BLaER1 (cell line): ENCODE results near the gene CAST.
A peak's percentile ranks its signal among the peaks of the same experiment; 100 is the strongest.

Experiments
- H3K27ac ChIP-seq: shearing (Covaris generic); formaldehyde crosslinking; 2 replicates; pipeline ENCODE4 v1.8.1; 2022
- H3K27me3 ChIP-seq: shearing (Covaris generic); formaldehyde crosslinking; 2 replicates; pipeline ENCODE4 v1.8.1; 2022
- H3K36me3 ChIP-seq: shearing (Covaris generic); formaldehyde crosslinking; 2 replicates; pipeline ENCODE4 v1.8.1; 2022
- H3K4me1 ChIP-seq: shearing (Covaris generic); formaldehyde crosslinking; 2 replicates; pipeline ENCODE4 v1.8.1; 2022
- H3K4me2 ChIP-seq: shearing (Covaris generic); formaldehyde crosslinking; 2 replicates; pipeline ENCODE4 v1.8.1; 2022
- H3K4me3 ChIP-seq: shearing (Covaris generic); formaldehyde crosslinking; 2 replicates; pipeline ENCODE4 v1.8.1; 2022
- H3K9ac ChIP-seq: shearing (Covaris generic); formaldehyde crosslinking; 2 replicates; pipeline ENCODE4 v1.8.1; 2022
- H3K9me3 ChIP-seq: shearing (Covaris generic); formaldehyde crosslinking; 2 replicates; pipeline ENCODE4 v1.8.1; 2022
- H4K20me1 ChIP-seq: shearing (Covaris generic); formaldehyde crosslinking; 2 replicates; pipeline ENCODE4 v1.8.1; 2022
- Cebpa-rat ChIP-seq: shearing (Covaris generic); IDR thresholded peaks from 2 replicates; pipeline ENCODE4 v1.8.1; 2022

Gene CAST

GRCh38 chr5:96703384-96703920 is 41.3 kb downstream of the CAST start:
- no peak overlapping the region for H3K4me2 ChIP-seq

GRCh38 chr5:96703995-96704394 is 41.8 kb downstream of the CAST start:
- peaks cover 87% of the 10 kb centered on the region for H4K20me1 ChIP-seq
- no peak overlapping the region for H3K9ac ChIP-seq
- 0 out of 2 replicates have a peak, but pooled peaks cover 8% of the 10 kb centered on the region for H3K4me1 ChIP-seq
- H3K4me2 ChIP-seq: no peak overlapping the region
- no peak overlapping the region for H3K27ac ChIP-seq
- peaks cover 35% of the 10 kb centered on the region for H3K27me3 ChIP-seq
- no peaks in the 10 kb centered on the region for H3K9me3 ChIP-seq
- no peak overlapping the region for H3K4me3 ChIP-seq
- no peak for TF ChIP-seq Cebpa-rat
- 0 out of 2 replicates have a peak, but pooled peaks cover 22% of the 10 kb centered on the region for H3K36me3 ChIP-seq

More at GRCh38 chr5:96703384-96703920, 41.3 kb downstream of the CAST start:
- H3K4me3 ChIP-seq: no peak overlapping the region
- no peak overlapping the region for H3K9ac ChIP-seq
- no peak for TF ChIP-seq Cebpa-rat
- H3K36me3 ChIP-seq: 0 out of 2 replicates have a peak, but pooled peaks cover 22% of the 10 kb centered on the region
- H3K27ac ChIP-seq: no peak overlapping the region
- H3K4me1 ChIP-seq: 0 out of 2 replicates have a peak, but pooled peaks cover 8% of the 10 kb centered on the region
- H3K27me3 ChIP-seq: peaks cover 35% of the 10 kb centered on the region
- peaks cover 83% of the 10 kb centered on the region for H4K20me1 ChIP-seq
- H3K9me3 ChIP-seq: no peaks in the 10 kb centered on the region

DNA sequence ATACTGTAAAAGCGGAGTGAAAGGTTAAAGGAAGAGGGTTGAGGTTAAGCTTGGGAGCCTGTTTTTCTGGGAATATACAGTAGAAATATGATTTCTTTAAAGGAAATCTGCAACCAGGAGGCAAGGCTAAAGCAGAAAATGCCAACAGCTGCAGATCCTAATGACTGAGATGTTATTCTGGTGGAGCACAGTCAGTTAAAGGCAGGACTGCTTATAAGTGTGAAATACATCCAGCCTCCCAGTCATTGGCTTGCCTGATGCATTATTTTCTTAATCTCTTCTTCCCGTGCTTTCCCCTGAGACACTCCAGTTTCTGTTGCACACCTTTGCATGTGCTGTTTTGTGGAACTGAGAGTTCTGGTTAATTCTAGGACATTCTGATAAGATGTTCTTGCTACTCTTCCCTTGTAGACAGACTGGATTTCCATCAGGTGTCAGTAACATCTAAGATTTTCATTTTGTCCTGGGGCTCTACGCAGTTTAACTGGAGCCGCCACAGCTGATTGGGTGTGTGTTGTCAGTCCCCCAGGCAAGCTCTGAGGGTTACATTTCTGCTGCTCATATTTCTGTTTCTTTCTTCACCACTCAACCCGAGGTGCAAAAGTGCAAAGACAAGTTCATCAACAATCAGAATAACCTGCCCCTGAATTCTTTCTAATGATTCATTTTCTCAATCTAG is 44.4 kb downstream of the CAST start:
- Histone ChIP-seq H4K20me1 (peaks cover 66% of the 10 kb centered on the region), H3K4me2 (no peak overlapping the region)

DNA sequence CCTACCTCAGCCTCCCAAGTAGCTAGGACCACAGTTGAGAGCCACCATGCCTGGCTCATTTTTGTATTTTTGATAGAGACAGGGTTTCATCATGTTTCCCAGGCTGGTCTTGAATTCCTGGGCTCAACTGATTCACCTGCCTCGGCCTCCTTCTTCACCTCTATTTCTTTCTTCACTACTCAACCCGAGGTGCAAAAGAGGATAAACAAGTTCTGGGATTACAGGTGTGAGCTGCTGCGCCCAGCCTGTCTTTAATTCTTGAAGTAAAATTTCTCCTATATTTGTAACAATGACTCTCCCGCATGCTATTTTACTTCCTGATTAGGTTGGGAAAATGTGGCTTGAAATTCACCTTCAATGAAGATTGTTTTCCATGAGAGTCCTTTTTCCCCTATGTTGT is 46.4 kb downstream of the CAST start:
- H3K9ac ChIP-seq: no peak overlapping the region
- H3K36me3 ChIP-seq: no peaks in the 10 kb centered on the region; the same call in 1 of the 2 replicates
- H3K27me3 ChIP-seq: peaks cover 5% of the 10 kb centered on the region
- H4K20me1 ChIP-seq: peaks cover 48% of the 10 kb centered on the region
- no peak overlapping the region for H3K4me3 ChIP-seq
- TF ChIP-seq Cebpa-rat: no peak
- no peaks in the 10 kb centered on the region for H3K4me1 ChIP-seq
- no peak overlapping the region for H3K4me2 ChIP-seq
- no peaks in the 10 kb centered on the region for H3K9me3 ChIP-seq
- no peak overlapping the region for H3K27ac ChIP-seq

More for the DNA sequence above, 44.4 kb downstream of the CAST start:
- H3K27ac ChIP-seq: no peak overlapping the region
- no peak overlapping the region for H3K9ac ChIP-seq
- H3K4me3 ChIP-seq: no peak overlapping the region
- TF ChIP-seq Cebpa-rat: no peak
- 0 out of 2 replicates have a peak, but pooled peaks cover 7% of the 10 kb centered on the region for H3K36me3 ChIP-seq
- H3K27me3 ChIP-seq: peaks cover 25% of the 10 kb centered on the region
- no peaks in the 10 kb centered on the region for H3K9me3 ChIP-seq
- H3K4me1 ChIP-seq: 0 out of 2 replicates have a peak, but pooled peaks cover 8% of the 10 kb centered on the region

DNA sequence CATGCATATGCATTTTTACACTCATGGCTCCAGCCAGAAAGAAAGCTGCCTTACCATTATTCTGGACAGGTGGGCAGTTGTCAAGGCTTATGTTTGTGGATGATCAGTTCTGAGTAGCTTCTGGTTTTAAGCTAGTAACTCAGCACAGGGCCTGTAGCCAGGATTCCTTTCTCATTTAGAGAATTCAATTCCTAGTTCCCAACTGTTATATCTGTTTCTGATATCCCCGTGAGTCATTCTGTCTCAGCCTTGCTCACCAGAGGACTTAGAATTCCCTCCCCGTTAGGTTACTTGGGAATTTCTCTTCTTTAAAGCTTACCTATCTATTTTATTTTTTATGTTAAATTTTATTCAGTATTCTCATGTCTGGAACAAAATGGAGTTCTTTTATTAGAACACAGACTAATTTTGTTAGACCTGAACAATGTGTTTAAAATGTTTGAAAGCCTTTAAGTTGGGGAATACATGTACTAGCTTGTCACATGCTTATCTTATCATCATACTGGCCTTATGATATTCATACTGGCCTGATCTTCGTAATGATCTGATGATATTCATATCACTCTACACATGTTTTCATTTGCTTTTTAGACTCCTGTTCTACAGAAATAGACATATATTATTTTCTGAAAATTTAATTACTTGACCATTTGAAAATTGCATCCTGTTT is 47.1 kb downstream of the CAST start:
- Histone ChIP-seq H3K4me2 (no peak overlapping the region), H4K20me1 (peaks cover 41% of the 10 kb centered on the region), H3K9me3 (no peaks in the 10 kb centered on the region), H3K4me3 (no peak overlapping the region), H3K36me3 (no peaks in the 10 kb centered on the region; the same call in 1 of the 2 replicates), H3K27ac (no peak overlapping the region), H3K27me3 (no peaks in the 10 kb centered on the region), H3K9ac (no peak overlapping the region), H3K4me1 (peaks cover 4% of the 10 kb centered on the region)
- no peak for TF ChIP-seq Cebpa-rat

DNA sequence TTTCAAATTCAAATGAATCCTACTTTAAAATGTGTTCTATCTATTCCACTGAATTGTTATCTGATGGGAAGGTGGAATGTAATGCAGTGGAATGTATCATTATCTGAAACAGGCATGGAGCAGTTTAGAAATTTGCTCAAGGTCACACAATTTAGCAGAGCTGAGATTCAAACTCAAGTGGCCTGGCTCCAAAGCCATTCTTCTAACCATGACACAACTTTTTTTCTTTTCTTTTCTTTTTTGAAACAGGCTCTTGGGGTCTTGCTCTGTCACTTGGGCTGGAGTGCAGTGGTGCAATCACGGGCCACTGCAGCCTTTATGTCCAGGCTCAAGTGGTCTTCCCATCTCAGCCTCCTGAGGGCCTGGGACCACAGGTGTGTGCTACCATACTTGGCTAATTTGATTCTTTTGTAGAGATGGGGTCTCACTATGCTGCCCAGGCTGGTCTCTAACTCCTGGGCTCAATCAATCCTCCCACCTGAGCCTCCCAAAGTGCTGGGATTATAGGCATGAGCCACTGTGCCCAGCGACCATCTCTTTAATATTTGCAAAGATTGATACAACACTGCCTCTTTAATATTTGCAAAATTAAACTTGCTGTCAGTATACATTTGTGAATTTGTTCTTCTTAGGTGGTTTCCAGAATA is 50.0 kb downstream of the CAST start:
- H3K4me3 ChIP-seq: no peak overlapping the region
- no peaks in the 10 kb centered on the region; the same call in 1 of the 2 replicates for H3K36me3 ChIP-seq
- peaks cover 20% of the 10 kb centered on the region for H4K20me1 ChIP-seq
- H3K9me3 ChIP-seq: no peaks in the 10 kb centered on the region
- H3K27ac ChIP-seq: no peak overlapping the region
- no peak overlapping the region for H3K4me2 ChIP-seq
- H3K4me1 ChIP-seq: peaks cover 11% of the 10 kb centered on the region
- H3K27me3 ChIP-seq: no peaks in the 10 kb centered on the region
- no peak for TF ChIP-seq Cebpa-rat
- H3K9ac ChIP-seq: no peak overlapping the region

DNA sequence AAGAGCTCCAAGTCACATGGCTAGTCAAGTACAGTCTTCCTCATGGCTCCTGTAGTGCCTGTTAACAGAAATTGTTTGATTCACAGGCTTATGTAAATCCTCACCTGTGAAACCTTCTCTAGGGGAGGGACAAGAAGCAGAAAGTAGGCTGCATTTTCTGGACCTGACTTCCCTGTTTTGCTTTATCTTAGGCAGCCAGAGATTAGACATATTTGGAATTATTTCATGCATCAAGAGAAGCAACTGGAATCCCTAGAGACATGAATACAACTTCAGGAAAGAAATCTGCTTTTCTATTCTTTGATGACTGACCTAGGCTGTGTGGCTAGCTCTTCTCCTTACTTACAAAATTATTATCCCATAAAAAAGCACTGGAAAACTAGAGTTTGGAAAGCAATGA is 52.3 kb downstream of the CAST start:
- Histone ChIP-seq H3K9ac (no peak overlapping the region), H3K4me2 (peak overlapping the region; percentile 40), H4K20me1 (no peaks in the 10 kb centered on the region), H3K36me3 (no peaks in the 10 kb centered on the region; the same call in 1 of the 2 replicates), H3K27me3 (no peaks in the 10 kb centered on the region), H3K9me3 (no peaks in the 10 kb centered on the region), H3K4me3 (no peak overlapping the region), H3K27ac (no peak overlapping the region), H3K4me1 (peaks cover 11% of the 10 kb centered on the region)
- no peak for TF ChIP-seq Cebpa-rat

DNA sequence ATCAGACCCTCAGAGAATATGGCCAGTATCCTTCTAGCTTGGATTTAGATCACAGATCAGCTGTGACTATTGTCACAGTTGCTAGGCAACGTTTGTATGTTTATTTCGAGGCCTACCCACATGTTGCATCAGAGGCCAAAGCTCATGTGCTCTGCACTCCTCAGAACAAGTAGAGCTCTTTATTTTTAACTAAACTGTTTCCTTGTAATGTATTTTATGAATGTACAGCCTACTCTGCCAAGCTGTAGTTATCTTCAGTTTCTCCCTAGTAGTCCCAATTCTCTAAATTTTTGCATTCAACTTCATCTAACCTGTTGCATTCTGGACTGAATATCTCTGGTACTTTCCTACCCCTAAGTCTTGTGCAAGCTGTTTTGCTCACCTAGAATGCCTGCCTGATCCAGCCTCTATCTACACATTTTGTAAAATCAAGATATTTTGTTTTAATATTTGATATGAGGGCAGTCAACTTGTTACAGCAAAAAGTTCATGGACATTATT is 52.8 kb downstream of the CAST start:
- Histone ChIP-seq H3K9me3 (no peaks in the 10 kb centered on the region), H3K4me1 (peaks cover 11% of the 10 kb centered on the region), H3K4me2 (peak overlapping the region; percentile 40; the same call in 1 of the 2 replicates), H3K9ac (no peak overlapping the region), H3K36me3 (no peaks in the 10 kb centered on the region; the same call in 1 of the 2 replicates), H3K4me3 (no peak overlapping the region), H3K27ac (no peak overlapping the region), H4K20me1 (no peaks in the 10 kb centered on the region), H3K27me3 (no peaks in the 10 kb centered on the region)
- TF ChIP-seq Cebpa-rat: no peak

- no peak for TF ChIP-seq Cebpa-rat
- no peak overlapping the region for H3K4me2 ChIP-seq
- H3K27me3 ChIP-seq: no peaks in the 10 kb centered on the region
- H4K20me1 ChIP-seq: peaks cover 7% of the 10 kb centered on the region; the same call in 1 of the 2 replicates
- H3K36me3 ChIP-seq: no peaks in the 10 kb centered on the region; the same call in 1 of the 2 replicates
- H3K9ac ChIP-seq: no peak overlapping the region
- no peaks in the 10 kb centered on the region for H3K9me3 ChIP-seq
- peaks cover 11% of the 10 kb centered on the region for H3K4me1 ChIP-seq
- no peak overlapping the region for H3K27ac ChIP-seq
- H3K4me3 ChIP-seq: no peak overlapping the region
Observed at GRCh38 chr5:96716007-96716406, 53.8 kb downstream of the CAST start.
